SK-N-MC (cell line): Measurements from ENCODE around the gene SLC9A3.

Experiments used
- DNase-seq: peaks from one replicate; pipeline ENCODE4 v3.0.0-alpha.2; 2011; ENCODE audit warnings: low read depth, low spot score
- H3K27ac ChIP-seq: fragments of 200-600 bp; sonication (generic); 2 replicates; pipeline ENCODE4 v1.5.1; 2016; ENCODE audit warnings: mixed run types
- H3K36me3 ChIP-seq: fragments of 200-600 bp; sonication (generic); 2 replicates; pipeline ENCODE4 v1.6.1; 2017; ENCODE audit warnings: antibody characterized with exemption, low read length, mixed read lengths; ENCODE audit not compliant: insufficient read depth
- H3K4me3 ChIP-seq: fragments of 200-600 bp; sonication (generic); 2 replicates; pipeline ENCODE4 v1.5.1; 2016
- H3K9ac ChIP-seq: fragments of 200-600 bp; sonication (generic); 2 replicates; pipeline ENCODE4 v1.8.0; 2017; ENCODE audit warnings: mixed run types, mixed read lengths; ENCODE audit not compliant: insufficient read length
- H3K9me3 ChIP-seq: fragments of 200-600 bp; sonication (generic); 2 replicates; pipeline ENCODE4 v1.6.1; 2017; ENCODE audit warnings: low read depth, mild to moderate bottlenecking, antibody characterized with exemption, low read length, moderate library complexity, mixed read lengths
- EZH2 ChIP-seq: fragments of 200-600 bp; sonication (generic); IDR thresholded peaks from one replicate; pipeline ENCODE4 v1.6.1; 2017; ENCODE audit warnings: antibody characterized with exemption
- FOXP2 ChIP-seq: optimal IDR thresholded peaks from 2 replicates; pipeline ENCODE3; 2011; ENCODE audit warnings: mild to moderate bottlenecking, moderate library complexity; ENCODE audit not compliant: insufficient read depth; ENCODE audit errors: extremely low read length, control extremely low read depth
- POLR2AphosphoS5 ChIP-seq: IDR thresholded peaks from 2 replicates; pipeline ENCODE4 v1.6.1; 2012; ENCODE audit warnings: mild to moderate bottlenecking, low read depth, low read length, borderline replicate concordance

Gene SLC9A3

DNA sequence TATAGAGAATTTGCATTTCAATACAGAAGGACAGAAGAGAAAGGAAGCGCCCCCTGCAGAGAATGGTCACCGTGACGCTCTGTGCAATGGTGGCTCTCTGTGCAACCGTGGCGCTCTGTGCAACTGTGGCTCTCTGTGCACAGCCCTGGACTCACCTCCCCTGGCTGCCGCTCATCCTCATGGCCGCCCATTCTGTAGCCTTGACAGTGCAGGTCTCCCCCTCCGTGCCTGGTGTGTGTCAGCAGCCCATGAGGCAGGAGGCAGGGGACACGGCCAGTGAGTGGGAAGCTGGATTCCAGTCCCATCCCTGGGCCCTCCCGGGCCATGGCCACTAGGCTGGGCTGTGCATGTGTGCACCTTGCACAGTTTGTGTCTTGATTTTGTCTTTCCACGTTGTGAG is 69.3 kb downstream of the SLC9A3 start:
- Histone ChIP-seq H3K9ac (no peak overlapping the region), H3K4me3 (no peak overlapping the region), H3K27ac (no peak overlapping the region), H3K36me3 (peaks cover 80% of the 10 kb centered on the region), H3K9me3 (peaks cover 13% of the 10 kb centered on the region; the same call in 1 of the 2 replicates)
- no peak for DNase-seq
- no peak for TF ChIP-seq FOXP2
- no peak for TF ChIP-seq EZH2
- TF ChIP-seq POLR2AphosphoS5: no peak

GRCh38 chr5:453725-454481 is 70.3 kb downstream of the SLC9A3 start:
- no peak overlapping the region for H3K4me3 ChIP-seq
- H3K36me3 ChIP-seq: peaks cover 84% of the 10 kb centered on the region
- no peak for DNase-seq

DNA sequence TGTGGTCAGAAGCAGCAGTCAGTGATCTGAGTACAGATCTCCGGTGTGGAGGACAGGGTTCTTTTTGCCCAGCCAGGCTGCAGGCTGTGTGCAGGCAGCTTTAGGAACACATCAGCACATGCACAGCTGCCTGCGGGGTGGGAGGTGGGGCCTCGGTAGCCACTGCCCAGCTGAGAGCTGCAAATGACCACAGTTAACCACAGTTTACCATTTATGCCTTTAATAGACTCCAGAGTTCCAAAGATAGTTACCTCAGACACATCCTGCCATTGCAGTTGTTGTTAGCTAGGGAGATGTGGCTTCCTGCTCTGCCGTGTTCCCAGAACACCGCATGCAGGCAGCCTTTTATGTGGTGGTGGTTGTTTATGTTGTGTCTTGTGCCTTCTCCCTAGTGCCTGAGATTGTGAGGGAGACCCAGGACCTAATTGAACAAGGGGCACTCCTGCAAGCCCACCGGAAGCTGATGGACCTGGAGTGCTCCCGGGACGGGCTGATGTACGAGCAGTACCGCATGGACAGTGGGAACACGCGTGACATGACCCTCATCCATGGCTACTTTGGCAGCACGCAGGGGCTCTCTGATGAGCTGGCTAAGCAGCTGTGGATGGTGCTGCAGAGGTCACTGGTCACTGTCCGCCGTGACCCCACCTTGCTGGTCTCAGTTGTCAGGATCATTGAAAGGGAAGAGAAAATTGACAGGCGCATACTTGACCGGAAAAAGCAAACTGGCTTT is 71.1 kb downstream of the SLC9A3 start:
- no peak for DNase-seq
- H3K4me3 ChIP-seq: no peak overlapping the region
- TF ChIP-seq POLR2AphosphoS5: no peak
- no peak for TF ChIP-seq FOXP2
- TF ChIP-seq EZH2: no peak
- H3K36me3 ChIP-seq: peaks cover 87% of the 10 kb centered on the region
- no peak overlapping the region for H3K27ac ChIP-seq
- H3K9me3 ChIP-seq: peaks cover 13% of the 10 kb centered on the region; the same call in 1 of the 2 replicates
- H3K9ac ChIP-seq: no peak overlapping the region

More at GRCh38 chr5:453725-454481, 70.3 kb downstream of the SLC9A3 start:
- TF ChIP-seq EZH2: no peak
- TF ChIP-seq POLR2AphosphoS5: no peak
- TF ChIP-seq FOXP2: no peak
- Histone ChIP-seq H3K9ac (no peak overlapping the region), H3K27ac (no peak overlapping the region), H3K9me3 (peaks cover 13% of the 10 kb centered on the region; the same call in 1 of the 2 replicates)

DNA sequence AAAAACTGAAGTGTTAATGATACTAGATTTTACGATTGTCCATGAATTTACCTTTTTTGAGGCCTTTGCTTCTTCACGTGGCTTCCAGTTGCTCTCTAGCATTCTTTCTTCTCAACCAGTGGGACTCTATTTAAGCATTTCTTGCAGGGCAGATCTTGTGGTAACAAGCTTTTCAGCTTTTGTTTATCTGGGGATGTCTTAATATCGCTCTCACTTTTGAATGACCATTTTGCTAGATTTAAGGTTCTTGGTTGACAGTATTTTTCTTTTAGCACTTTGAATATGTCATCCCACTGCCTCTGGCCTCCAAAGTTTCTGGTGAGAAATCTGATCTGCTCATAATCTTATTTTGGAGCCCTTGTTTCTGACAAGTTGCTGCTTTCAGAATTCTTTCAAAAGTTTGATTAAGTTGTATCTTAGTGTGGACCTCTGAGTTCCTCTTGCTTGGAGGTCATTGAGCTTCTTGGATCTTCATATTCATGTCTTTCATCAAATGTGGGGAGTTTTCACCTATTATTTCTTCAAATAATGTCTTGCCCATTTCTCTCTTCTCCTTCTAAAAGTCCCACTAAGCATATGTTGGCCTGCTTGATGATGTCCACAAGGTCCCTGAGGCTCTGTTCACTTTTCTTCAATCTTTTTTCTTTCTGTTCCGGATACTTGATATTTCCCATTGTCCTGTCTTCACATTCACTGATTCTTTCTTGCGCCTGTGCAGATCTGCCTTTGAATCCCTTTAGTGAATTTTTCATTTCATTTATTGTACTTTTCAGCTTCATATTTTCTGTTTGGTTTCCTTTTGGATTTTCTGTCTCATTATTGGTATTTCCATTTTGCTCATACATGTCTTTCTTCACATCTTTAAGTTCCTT is 72.4 kb downstream of the SLC9A3 start:
- H3K36me3 ChIP-seq: peaks cover 88% of the 10 kb centered on the region
- DNase-seq: no peak
- H3K9me3 ChIP-seq: peaks cover 13% of the 10 kb centered on the region; the same call in 1 of the 2 replicates
- H3K9ac ChIP-seq: no peak overlapping the region
- H3K4me3 ChIP-seq: no peak overlapping the region
- TF ChIP-seq POLR2AphosphoS5 (no peak), EZH2 (no peak), FOXP2 (no peak)
- no peak overlapping the region for H3K27ac ChIP-seq

DNA sequence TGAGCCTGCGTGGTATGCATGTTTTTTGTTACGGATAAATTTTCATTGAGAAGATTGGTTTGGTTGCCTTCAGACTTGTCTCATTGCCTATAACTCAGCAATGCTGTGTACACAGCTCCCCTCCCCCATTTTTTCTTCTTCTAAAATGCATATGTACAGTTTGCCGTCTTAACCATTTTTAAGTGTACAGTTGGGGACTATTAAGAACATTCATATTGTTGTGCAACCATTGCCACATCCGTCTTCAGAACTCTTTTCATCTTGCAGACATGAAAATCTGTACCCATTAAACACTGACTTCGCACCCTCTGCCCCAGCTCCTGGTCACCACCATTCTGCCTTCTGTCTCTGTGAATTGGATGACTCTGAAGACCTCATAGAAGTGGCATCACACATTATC is 75.1 kb downstream of the SLC9A3 start:
- H3K4me3 ChIP-seq: no peak overlapping the region
- peaks cover 13% of the 10 kb centered on the region; the same call in 1 of the 2 replicates for H3K9me3 ChIP-seq
- H3K27ac ChIP-seq: no peak overlapping the region
- no peak for DNase-seq
- H3K9ac ChIP-seq: no peak overlapping the region
- H3K36me3 ChIP-seq: peaks cover 79% of the 10 kb centered on the region
- TF ChIP-seq POLR2AphosphoS5 (no peak), FOXP2 (no peak), EZH2 (no peak)

GRCh38 chr5:448766-449090 is 75.5 kb downstream of the SLC9A3 start:
- H3K36me3 ChIP-seq: peaks cover 75% of the 10 kb centered on the region
- no peak overlapping the region for H3K4me3 ChIP-seq
- DNase-seq: no peak
- TF ChIP-seq EZH2 (no peak), POLR2AphosphoS5 (no peak), FOXP2 (no peak)
- peaks cover 13% of the 10 kb centered on the region; the same call in 1 of the 2 replicates for H3K9me3 ChIP-seq
- H3K27ac ChIP-seq: no peak overlapping the region
- no peak overlapping the region for H3K9ac ChIP-seq

DNA sequence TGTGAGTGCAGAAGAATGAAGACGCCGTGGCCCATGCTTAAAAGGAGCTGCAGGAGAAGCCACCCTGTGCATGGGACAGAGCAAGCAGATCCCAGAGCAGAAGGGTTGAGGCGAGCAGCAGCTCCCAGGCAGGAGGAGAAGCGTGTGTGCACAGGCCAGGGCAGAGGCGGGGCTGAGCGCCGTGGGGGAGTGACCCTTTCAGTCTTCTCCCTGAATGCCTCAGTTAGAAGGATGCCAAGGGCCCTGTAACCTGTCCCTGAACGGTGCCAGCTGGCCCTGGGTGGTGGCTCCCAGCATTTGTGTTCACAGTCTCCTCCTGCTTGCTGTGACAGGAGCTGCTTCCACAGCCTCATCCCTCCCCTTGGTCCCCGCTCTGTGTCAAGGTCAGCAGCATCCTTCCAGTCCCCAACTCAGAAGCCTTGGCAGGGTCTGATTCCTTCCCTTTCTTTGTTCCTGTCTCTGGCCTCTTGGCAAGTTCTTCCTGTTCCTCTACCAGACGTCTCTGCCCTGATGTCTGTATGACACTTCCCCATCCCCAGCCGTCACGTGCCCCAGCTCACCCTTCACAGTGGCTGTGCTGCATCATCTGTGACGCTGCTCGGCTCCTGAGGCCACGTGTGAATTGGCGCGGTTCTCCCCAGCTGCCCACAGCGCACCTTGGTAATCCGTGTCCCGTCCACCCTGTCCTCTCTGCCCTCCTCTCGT is 76.0 kb downstream of the SLC9A3 start:
- Histone ChIP-seq H3K9me3 (peaks cover 13% of the 10 kb centered on the region; the same call in 1 of the 2 replicates), H3K4me3 (no peak overlapping the region), H3K27ac (no peak overlapping the region), H3K36me3 (peaks cover 70% of the 10 kb centered on the region), H3K9ac (no peak overlapping the region)
- DNase-seq: no peak
- TF ChIP-seq FOXP2 (no peak), POLR2AphosphoS5 (no peak), EZH2 (no peak)

DNA sequence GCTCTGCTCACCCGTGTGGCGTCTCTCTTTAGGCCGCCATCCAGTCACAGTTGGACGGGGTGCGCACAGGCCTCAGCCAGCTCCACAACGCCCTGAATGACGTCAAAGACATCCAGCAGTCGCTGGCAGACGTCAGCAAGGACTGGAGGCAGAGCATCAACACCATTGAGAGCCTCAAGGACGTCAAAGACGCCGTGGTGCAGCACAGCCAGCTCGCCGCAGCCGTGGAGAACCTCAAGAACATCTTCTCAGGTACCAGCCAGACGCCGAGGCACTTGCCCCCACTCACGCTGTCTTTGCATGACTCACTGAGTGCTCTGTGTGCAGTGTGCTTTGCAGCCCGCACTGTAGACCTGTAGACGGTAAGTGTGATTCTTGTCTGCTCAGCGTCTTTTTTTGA is 76.7 kb downstream of the SLC9A3 start:
- Histone ChIP-seq H3K9me3 (peaks cover 11% of the 10 kb centered on the region; the same call in 1 of the 2 replicates), H3K4me3 (no peak overlapping the region), H3K36me3 (peaks cover 63% of the 10 kb centered on the region), H3K9ac (no peak overlapping the region), H3K27ac (no peak overlapping the region)
- TF ChIP-seq POLR2AphosphoS5 (no peak), FOXP2 (no peak), EZH2 (no peak)
- no peak for DNase-seq
